K562 (cell line): ENCODE measurements around the gene AQP9.

Source experiments
- MYC ChIP-seq, 2 experiments: fragments of 250-450 bp in 1 of 2; sonication (Bioruptor Pico) in 1 of 2; IDR thresholded peaks; 2 replicates each; pipeline versions ENCODE4 v1.5.1 to v1.6.1; 2012 to 2021; ENCODE audit warnings: low read depth in 2 of 2, borderline replicate concordance in 1 of 2, improper control_type of control experiment in 1 of 2, low read length in 1 of 2, mild to moderate bottlenecking in 1 of 2, moderate library complexity in 1 of 2
- TF ChIP-seq, protein P1 (sequence below), 3 experiments: IDR thresholded peaks in 2 of 3; conservative IDR thresholded peaks in 1 of 3; 2 replicates each; pipeline ENCODE4 v1.5.1; 2011 to 2012; ENCODE audit warnings: low read length in 3 of 3, mild to moderate bottlenecking in 3 of 3, control low read depth in 2 of 3, improper control_type of control experiment in 1 of 3, inconsistent platforms in 1 of 3, low read depth in 1 of 3, mixed read lengths in 1 of 3, moderate library complexity in 1 of 3; ENCODE audit not compliant: insufficient read depth in 2 of 3

GRCh38 chr15:58138106-58138505 is at the start of gene AQP9:
- TF ChIP-seq MYC (IDR thresholded peaks at IDR 0.05; ENCODE audit: low read depth, low read length) (no peak), MYC (CRISPR knock-in tag; IDR thresholded peaks at IDR 0.05; ENCODE audit: borderline replicate concordance, low read depth) (no peak)
- TF ChIP-seq, protein P1, sequence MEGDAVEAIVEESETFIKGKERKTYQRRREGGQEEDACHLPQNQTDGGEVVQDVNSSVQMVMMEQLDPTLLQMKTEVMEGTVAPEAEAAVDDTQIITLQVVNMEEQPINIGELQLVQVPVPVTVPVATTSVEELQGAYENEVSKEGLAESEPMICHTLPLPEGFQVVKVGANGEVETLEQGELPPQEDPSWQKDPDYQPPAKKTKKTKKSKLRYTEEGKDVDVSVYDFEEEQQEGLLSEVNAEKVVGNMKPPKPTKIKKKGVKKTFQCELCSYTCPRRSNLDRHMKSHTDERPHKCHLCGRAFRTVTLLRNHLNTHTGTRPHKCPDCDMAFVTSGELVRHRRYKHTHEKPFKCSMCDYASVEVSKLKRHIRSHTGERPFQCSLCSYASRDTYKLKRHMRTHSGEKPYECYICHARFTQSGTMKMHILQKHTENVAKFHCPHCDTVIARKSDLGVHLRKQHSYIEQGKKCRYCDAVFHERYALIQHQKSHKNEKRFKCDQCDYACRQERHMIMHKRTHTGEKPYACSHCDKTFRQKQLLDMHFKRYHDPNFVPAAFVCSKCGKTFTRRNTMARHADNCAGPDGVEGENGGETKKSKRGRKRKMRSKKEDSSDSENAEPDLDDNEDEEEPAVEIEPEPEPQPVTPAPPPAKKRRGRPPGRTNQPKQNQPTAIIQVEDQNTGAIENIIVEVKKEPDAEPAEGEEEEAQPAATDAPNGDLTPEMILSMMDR (IDR thresholded peaks at IDR 0.05 in 2 of 3, conservative IDR thresholded peaks at IDR 0.05 in 1 of 3; ENCODE audit: insufficient read depth in 2 of 3, low read depth in 1 of 3, low read length in 3 of 3), result no peak
